Measurements from ENCODE around the gene ZSWIM1. TPM values are rescaled to one million over a fixed set of nuclear protein-coding genes. Genes with fewer than 3 reads are reported as not detected.

Gene ZSWIM1
- total RNA-seq, 2 donors from 2014 or later, result 6.4 to 7.4 TPM

DNA sequence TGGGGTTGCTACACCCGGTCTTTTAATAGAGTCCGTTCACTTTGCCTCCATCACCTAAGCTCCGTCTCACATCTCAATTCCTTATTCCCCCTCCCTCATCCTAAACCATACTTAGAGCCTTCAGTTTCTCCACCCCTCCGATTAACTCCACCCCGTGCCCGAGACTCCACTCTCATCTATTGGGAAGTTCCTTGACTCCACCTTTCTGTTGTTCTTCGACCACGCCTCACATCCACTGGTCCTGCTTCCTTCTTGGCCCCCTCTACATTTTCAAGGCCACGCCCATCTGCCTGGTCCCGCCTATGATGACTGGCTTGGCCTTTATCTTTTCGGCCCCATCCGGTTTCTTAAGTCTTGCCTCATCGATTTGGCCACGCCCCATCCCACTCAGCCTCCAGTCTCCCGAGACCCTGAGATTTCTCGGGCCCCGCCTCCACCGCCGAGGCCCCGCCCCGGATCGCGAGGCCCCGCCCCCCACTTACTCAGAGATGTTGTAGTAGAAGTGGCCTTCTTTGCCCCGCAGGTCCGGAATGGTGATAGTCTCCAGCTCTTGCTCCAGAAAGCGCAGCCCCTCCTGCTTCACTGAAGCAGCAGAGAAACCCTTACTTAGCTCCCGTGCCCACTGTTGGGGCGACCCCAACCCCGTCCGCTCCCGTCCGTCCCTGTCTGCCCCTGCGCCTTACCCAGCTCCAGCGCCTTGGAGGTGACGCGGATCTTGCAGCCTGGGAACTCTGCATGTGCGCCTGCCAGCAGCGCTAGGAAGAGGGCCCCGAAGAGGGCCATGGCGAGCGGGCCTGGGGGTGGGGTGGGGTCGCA is 29.9 kb downstream of the ZSWIM1 start:
- peak overlapping the region; percentile 81 for H3K4me3 ChIP-seq
- no peaks in the 10 kb centered on the region for H3K9me3 ChIP-seq
- H3K4me1 ChIP-seq (ENCODE audit: control insufficient read depth in 1 of 2, low read depth in 2 of 2), result peaks cover 6 to 23% of the 10 kb centered on the region in 2 donors
- H3K36me3 ChIP-seq, result no peaks in the 10 kb centered on the region
- DNase-seq (ENCODE audit: low spot score) (peak; percentile 93), ATAC-seq (ENCODE audit: insufficient number of reproducible peaks, low FRiP score, low read depth) (peak; percentile 95)
- TF ChIP-seq, protein P1, sequence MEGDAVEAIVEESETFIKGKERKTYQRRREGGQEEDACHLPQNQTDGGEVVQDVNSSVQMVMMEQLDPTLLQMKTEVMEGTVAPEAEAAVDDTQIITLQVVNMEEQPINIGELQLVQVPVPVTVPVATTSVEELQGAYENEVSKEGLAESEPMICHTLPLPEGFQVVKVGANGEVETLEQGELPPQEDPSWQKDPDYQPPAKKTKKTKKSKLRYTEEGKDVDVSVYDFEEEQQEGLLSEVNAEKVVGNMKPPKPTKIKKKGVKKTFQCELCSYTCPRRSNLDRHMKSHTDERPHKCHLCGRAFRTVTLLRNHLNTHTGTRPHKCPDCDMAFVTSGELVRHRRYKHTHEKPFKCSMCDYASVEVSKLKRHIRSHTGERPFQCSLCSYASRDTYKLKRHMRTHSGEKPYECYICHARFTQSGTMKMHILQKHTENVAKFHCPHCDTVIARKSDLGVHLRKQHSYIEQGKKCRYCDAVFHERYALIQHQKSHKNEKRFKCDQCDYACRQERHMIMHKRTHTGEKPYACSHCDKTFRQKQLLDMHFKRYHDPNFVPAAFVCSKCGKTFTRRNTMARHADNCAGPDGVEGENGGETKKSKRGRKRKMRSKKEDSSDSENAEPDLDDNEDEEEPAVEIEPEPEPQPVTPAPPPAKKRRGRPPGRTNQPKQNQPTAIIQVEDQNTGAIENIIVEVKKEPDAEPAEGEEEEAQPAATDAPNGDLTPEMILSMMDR (IDR thresholded peaks at IDR 0.05), result no peak
- H3K27ac ChIP-seq, result peak overlapping the region; percentile 55 to 71
- H3K27me3 ChIP-seq (replicated peaks; ENCODE audit: insufficient read depth), result no peaks in the 10 kb centered on the region

DNA sequence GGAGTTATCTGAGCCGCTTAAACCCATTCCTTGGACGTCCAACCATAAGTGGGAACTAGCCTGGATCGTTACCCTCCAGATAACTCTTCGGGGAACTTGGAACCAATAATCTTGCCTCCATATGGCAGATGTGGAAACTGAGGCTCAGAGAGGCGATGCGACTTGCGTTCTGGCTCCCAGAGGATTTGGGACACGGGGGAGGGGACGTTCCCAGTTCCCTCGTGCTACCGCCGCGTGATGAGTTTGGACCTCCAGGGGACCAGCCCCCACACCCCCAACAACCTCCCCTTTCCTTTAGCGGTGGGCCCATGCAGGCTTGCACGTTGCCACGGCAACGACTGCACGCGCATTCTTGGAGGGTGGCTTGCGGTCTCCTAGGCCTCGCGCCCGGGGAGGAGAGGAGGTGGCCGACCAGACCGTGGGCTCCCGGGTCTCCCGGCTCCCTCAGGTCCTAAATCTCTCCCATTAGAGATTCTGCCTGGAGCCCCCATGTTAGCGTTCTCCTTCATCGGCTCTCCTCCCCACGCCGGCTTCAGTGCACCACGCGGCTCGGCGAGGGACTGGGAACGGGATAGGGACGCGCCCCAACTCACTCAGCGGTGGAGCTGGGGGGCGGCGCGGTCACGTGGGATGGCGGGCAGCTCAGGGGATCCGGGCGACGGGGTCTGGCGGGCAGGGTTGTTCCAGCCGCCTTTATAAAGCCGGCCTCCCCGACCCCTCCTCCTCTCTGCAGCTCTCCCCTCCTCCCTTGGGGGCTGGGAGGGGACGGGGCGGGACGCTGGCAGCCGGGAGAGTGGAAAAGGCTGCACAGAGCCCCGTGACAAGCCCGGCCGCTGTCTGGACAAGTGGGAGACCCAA is 30.7 kb downstream of the ZSWIM1 start, which contains the start of gene PLTP:
TSS of gene PLTP (minus strand) at position 670 of the 858 bp plus-strand sequence. CDS start 703 bp downstream, outside the sequence.
- H3K4me3 ChIP-seq, result peak within 1 kb of the TSS; percentile 81
- no peaks in the 10 kb centered on the region for H3K36me3 ChIP-seq
- peaks cover 6 to 23% of the 10 kb centered on the region in 2 donors for H3K4me1 ChIP-seq (ENCODE audit: control insufficient read depth in 1 of 2, low read depth in 2 of 2)
- H3K27ac ChIP-seq, result peak within 1 kb of the TSS; percentile 55 to 71
- DNase-seq (ENCODE audit: low spot score) (no peak), ATAC-seq (ENCODE audit: insufficient number of reproducible peaks, low FRiP score, low read depth) (peak; percentile 2)
- H3K27me3 ChIP-seq (replicated peaks; ENCODE audit: insufficient read depth), result no peaks in the 10 kb centered on the region
- H3K9me3 ChIP-seq, result no peaks in the 10 kb centered on the region
- TF ChIP-seq, protein P1 (IDR thresholded peaks at IDR 0.05), result no peak

DNA sequence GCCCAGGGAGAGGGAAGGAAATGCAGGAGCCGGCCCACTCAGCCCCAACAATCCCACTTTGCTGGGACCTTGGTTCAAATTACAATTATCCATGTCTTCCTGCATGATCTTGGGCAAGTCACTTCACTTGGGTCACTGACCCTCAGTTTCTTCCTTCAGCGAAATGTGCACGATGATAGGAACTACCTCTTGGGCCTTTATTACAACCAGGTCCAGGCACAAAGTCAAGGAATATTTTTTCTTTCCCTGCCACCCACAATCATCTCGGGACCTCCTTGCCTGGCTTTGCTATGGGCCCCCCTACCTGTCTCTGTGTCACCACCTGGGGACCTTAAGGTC is 31.3 kb downstream of the ZSWIM1 start:
- Histone ChIP-seq H3K36me3 (no peaks in the 10 kb centered on the region), H3K9me3 (no peaks in the 10 kb centered on the region), H3K4me1 (ENCODE audit: control insufficient read depth in 1 of 2, low read depth in 2 of 2) (peaks cover 6 to 23% of the 10 kb centered on the region in 2 donors), H3K27me3 (replicated peaks; ENCODE audit: insufficient read depth) (no peaks in the 10 kb centered on the region), H3K27ac (peak overlapping the region in 1 of 2 donors; percentile 71), H3K4me3 (peak overlapping the region; percentile 81)
- ATAC-seq (ENCODE audit: insufficient number of reproducible peaks, low FRiP score, low read depth) (no peak), DNase-seq (ENCODE audit: low spot score) (no peak)
- TF ChIP-seq, protein P1 (IDR thresholded peaks at IDR 0.05), result no peak

DNA sequence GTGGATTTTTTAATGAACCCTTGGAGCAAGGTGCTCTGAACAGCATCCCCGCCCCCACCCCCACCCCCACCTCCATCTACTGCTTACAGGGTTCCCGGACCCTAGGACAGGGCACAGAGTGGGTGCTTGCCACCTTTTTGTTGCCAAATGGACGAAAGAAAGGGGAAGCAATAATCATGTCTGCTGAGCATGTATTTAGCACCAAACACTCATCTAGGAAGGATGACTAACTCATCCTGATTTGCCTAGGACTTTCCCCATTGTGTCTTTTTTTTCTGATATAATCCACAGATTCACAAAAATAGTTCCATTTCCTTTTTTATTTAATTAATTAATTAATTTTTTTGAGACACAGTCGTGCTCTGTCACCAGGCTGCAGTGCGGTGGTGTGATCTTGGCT is 32.1 kb downstream of the ZSWIM1 start:
- Histone ChIP-seq H3K36me3 (no peaks in the 10 kb centered on the region), H3K4me1 (ENCODE audit: control insufficient read depth in 1 of 2, low read depth in 2 of 2) (peaks cover 6 to 23% of the 10 kb centered on the region in 2 donors), H3K4me3 (no peak overlapping the region), H3K27ac (no peak overlapping the region), H3K27me3 (replicated peaks; ENCODE audit: insufficient read depth) (no peaks in the 10 kb centered on the region), H3K9me3 (no peaks in the 10 kb centered on the region)
- DNase-seq (ENCODE audit: low spot score) (no peak), ATAC-seq (ENCODE audit: insufficient number of reproducible peaks, low FRiP score, low read depth) (no peak)
- TF ChIP-seq, protein P1 (IDR thresholded peaks at IDR 0.05), result no peak

DNA sequence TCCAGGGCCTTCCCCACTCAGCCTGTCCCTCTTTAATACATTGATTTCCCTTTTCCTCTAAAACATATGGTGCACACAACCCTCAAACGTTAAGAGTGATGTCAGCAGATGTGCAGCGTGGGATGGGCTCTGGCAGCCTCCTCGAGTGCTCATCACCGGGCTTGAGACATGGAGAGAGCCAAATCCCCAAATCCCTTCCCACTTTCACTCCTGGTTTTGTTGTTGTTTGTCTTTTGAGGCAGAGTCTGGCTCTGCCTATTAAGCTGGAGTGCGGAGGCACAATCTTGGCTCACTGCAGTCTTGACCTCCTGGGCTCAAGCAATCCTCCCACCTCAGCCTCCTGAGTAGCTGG is 36.7 kb downstream of the ZSWIM1 start:
- DNase-seq (ENCODE audit: low spot score) (no peak), ATAC-seq (ENCODE audit: insufficient number of reproducible peaks, low FRiP score, low read depth) (no peak)
- Histone ChIP-seq H3K9me3 (no peaks in the 10 kb centered on the region), H3K27ac (peak overlapping the region in 1 of 2 donors; percentile 46), H3K36me3 (no peaks in the 10 kb centered on the region), H3K27me3 (replicated peaks; ENCODE audit: insufficient read depth) (no peaks in the 10 kb centered on the region), H3K4me1 (ENCODE audit: control insufficient read depth in 1 of 2, low read depth in 2 of 2) (peaks cover 0 to 11% of the 10 kb centered on the region in 2 donors), H3K4me3 (no peak overlapping the region)
- TF ChIP-seq, protein P1 (IDR thresholded peaks at IDR 0.05), result no peak

Data from thoracic aorta (tissue), 2 donors.